ENCODE results near the gene HSPA4.

DNA sequence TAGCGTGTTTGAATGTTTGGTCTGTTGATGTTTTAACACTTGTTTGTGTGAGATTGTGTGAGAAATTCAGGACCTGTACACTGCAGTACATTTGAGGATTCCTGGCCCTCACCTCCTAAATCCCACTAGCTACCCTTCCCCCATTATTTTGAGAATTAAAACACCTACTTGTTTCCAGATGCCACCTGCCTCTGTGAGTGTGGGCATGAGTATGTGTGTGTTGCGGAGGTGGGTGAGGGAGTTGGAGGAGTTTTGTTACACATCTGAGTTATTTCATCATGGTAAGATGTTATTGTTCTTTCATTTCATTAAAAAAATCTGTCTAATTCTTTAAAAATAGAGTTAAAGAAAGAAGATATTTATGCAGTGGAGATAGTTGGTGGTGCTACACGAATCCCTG is 36.3 kb downstream of the HSPA4 start:
- TF ChIP-seq, protein P1, sequence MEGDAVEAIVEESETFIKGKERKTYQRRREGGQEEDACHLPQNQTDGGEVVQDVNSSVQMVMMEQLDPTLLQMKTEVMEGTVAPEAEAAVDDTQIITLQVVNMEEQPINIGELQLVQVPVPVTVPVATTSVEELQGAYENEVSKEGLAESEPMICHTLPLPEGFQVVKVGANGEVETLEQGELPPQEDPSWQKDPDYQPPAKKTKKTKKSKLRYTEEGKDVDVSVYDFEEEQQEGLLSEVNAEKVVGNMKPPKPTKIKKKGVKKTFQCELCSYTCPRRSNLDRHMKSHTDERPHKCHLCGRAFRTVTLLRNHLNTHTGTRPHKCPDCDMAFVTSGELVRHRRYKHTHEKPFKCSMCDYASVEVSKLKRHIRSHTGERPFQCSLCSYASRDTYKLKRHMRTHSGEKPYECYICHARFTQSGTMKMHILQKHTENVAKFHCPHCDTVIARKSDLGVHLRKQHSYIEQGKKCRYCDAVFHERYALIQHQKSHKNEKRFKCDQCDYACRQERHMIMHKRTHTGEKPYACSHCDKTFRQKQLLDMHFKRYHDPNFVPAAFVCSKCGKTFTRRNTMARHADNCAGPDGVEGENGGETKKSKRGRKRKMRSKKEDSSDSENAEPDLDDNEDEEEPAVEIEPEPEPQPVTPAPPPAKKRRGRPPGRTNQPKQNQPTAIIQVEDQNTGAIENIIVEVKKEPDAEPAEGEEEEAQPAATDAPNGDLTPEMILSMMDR (IDR thresholded peaks at IDR 0.05) = no peak
- no peak for TF ChIP-seq EZH2 (IDR thresholded peaks at IDR 0.05; ENCODE audit: borderline replicate concordance, insufficient read depth, low read depth, low read length, poor library complexity, severe bottlenecking)

Data from B cell (primary cell).